H9 (cell line): ENCODE data around the gene MTRF1. TPM values are rescaled to one million over a fixed set of nuclear protein-coding genes. Genes with fewer than 3 reads are reported as not detected.

ENCODE experiments used
- DNase-seq: peaks from one replicate; pipeline ENCODE4 v3.0.0-alpha.2; 2017
- H2AFZ ChIP-seq: one replicate; pipeline ENCODE4 v1.6.1; 2013; ENCODE audit warnings: mild to moderate bottlenecking, low read length, control low read depth, moderate library complexity
- H2AK5ac ChIP-seq: 2 replicates; pipeline ENCODE4 v1.6.1; 2013; ENCODE audit warnings: low read length, control low read depth, mixed read lengths; ENCODE audit not compliant: insufficient read length
- H2BK120ac ChIP-seq: one replicate; pipeline ENCODE4 v1.6.1; 2013; ENCODE audit warnings: low read depth, mild to moderate bottlenecking, low read length, control low read depth, inconsistent platforms; ENCODE audit not compliant: poor library complexity, severe bottlenecking
- H2BK12ac ChIP-seq: 2 replicates; pipeline ENCODE4 v1.6.1; 2013; ENCODE audit warnings: low read length, control low read depth, mixed read lengths, low read depth; ENCODE audit not compliant: insufficient read length
- H2BK15ac ChIP-seq: 2 replicates; pipeline ENCODE4 v1.6.1; 2013; ENCODE audit warnings: low read depth, low read length, control low read depth
- H2BK20ac ChIP-seq: one replicate; pipeline ENCODE4 v1.6.1; 2013; ENCODE audit warnings: low read depth, mild to moderate bottlenecking, low read length, control low read depth, inconsistent platforms; ENCODE audit not compliant: poor library complexity, severe bottlenecking
- H2BK5ac ChIP-seq: 2 replicates; pipeline ENCODE4 v1.6.1; 2013; ENCODE audit warnings: low read length, control low read depth, mixed read lengths; ENCODE audit not compliant: insufficient read length
- H3K14ac ChIP-seq: 2 replicates; pipeline ENCODE4 v1.6.1; 2013; ENCODE audit warnings: low read length, control low read depth; ENCODE audit not compliant: insufficient read depth
- H3K18ac ChIP-seq: 2 replicates; pipeline ENCODE4 v1.6.1; 2013; ENCODE audit warnings: low read depth, mild to moderate bottlenecking, mixed read lengths, low read length, control low read depth; ENCODE audit not compliant: insufficient read length
- H3K23ac ChIP-seq: 2 replicates; pipeline ENCODE4 v1.6.1; 2013; ENCODE audit warnings: low read length, control low read depth, mixed read lengths, low read depth; ENCODE audit not compliant: insufficient read length
- H3K23me2 ChIP-seq: 2 replicates; pipeline ENCODE4 v1.6.1; 2013; ENCODE audit warnings: low read depth, mild to moderate bottlenecking, mixed read lengths, low read length, control low read depth; ENCODE audit not compliant: insufficient read length, poor library complexity, severe bottlenecking
- H3K27ac ChIP-seq: 2 replicates; pipeline ENCODE4 v1.5.1; 2013; ENCODE audit warnings: low read length, control low read depth, mixed read lengths, low read depth; ENCODE audit not compliant: insufficient read length
- H3K27me3 ChIP-seq: 2 replicates; pipeline ENCODE4 v1.6.1; 2013; ENCODE audit warnings: low read length, control low read depth, inconsistent platforms; ENCODE audit not compliant: insufficient read depth
- H3K4ac ChIP-seq: 2 replicates; pipeline ENCODE4 v1.6.1; 2013; ENCODE audit warnings: low read depth, mild to moderate bottlenecking, control low read depth, inconsistent platforms, low read length, moderate library complexity
- H3K4me1 ChIP-seq: 2 replicates; pipeline ENCODE4 v1.6.1; 2013; ENCODE audit warnings: low read length, control low read depth, inconsistent platforms; ENCODE audit not compliant: insufficient read depth
- H3K4me2 ChIP-seq: 2 replicates; pipeline ENCODE4 v1.6.1; 2013; ENCODE audit warnings: low read length, control low read depth, mixed read lengths; ENCODE audit not compliant: insufficient read length, insufficient read depth
- H3K56ac ChIP-seq: 2 replicates; pipeline ENCODE4 v1.6.1; 2013; ENCODE audit warnings: low read depth, mild to moderate bottlenecking, mixed read lengths, low read length, control low read depth; ENCODE audit not compliant: insufficient read length
- H3K79me1 ChIP-seq: 2 replicates; pipeline ENCODE4 v1.6.1; 2013; ENCODE audit warnings: low read depth, mild to moderate bottlenecking, moderate library complexity, low read length, control low read depth, inconsistent platforms; ENCODE audit not compliant: insufficient read depth, poor library complexity, severe bottlenecking
- H3K79me2 ChIP-seq: 2 replicates; pipeline ENCODE4 v1.6.1; 2013; ENCODE audit warnings: low read length, control low read depth, inconsistent platforms; ENCODE audit not compliant: insufficient read depth
- H3K9ac ChIP-seq: 2 replicates; pipeline ENCODE4 v1.6.1; 2013; ENCODE audit warnings: low read length, control low read depth, mixed read lengths; ENCODE audit not compliant: insufficient read length; ENCODE audit errors: extremely low read depth
- H3K9me3 ChIP-seq: one replicate; pipeline ENCODE4 v1.6.1; 2013; ENCODE audit warnings: low read depth, low read length, inconsistent platforms; ENCODE audit not compliant: control insufficient read depth
- H3T11ph ChIP-seq: one replicate; pipeline ENCODE4 v1.6.1; 2013; ENCODE audit warnings: mild to moderate bottlenecking, low read length, control low read depth, inconsistent platforms
- H4K20me1 ChIP-seq: one replicate; pipeline ENCODE4 v1.6.1; 2013; ENCODE audit not compliant: control insufficient read depth, insufficient read length, insufficient read depth
- H4K5ac ChIP-seq: 2 replicates; pipeline ENCODE4 v1.6.1; 2013; ENCODE audit warnings: low read depth, mild to moderate bottlenecking, mixed read lengths, low read length, control low read depth; ENCODE audit not compliant: insufficient read length
- H4K8ac ChIP-seq: replicated peaks from 2 replicates; pipeline ENCODE4 v1.6.1; 2013; ENCODE audit warnings: low read length, control low read depth, mixed read lengths, low read depth; ENCODE audit not compliant: insufficient read length
- H4K91ac ChIP-seq: 2 replicates; pipeline ENCODE4 v1.6.1; 2013; ENCODE audit warnings: low read depth, mild to moderate bottlenecking, moderate library complexity, mixed read lengths, low read length, control low read depth; ENCODE audit not compliant: insufficient read length
- H3K27ac Mint-ChIP-seq, 3 experiments: 2 replicates in 2 of 3; 3 replicates in 1 of 3; pipeline ENCODE4 v1.8.0; 2020 to 2021; ENCODE audit warnings: mixed read lengths in 3 of 3, mild to moderate bottlenecking in 1 of 3, moderate library complexity in 1 of 3
- H3K27me3 Mint-ChIP-seq: 2 replicates; pipeline ENCODE4 v1.8.0; 2021; ENCODE audit warnings: low read depth, mild to moderate bottlenecking, moderate library complexity, mixed read lengths
- H3K36me3 Mint-ChIP-seq, 3 experiments: 2 replicates in 2 of 3; 3 replicates in 1 of 3; pipeline ENCODE4 v1.8.0; 2020 to 2021; ENCODE audit warnings: low read depth in 3 of 3, mixed read lengths in 3 of 3; ENCODE audit not compliant: insufficient read depth in 1 of 3
- H3K4me1 Mint-ChIP-seq, 2 experiments: 2 replicates each; pipeline ENCODE4 v1.8.0; 2020; ENCODE audit warnings: mixed read lengths in 2 of 2
- H3K4me3 Mint-ChIP-seq, 2 experiments: 2 replicates in 1 of 2; 3 replicates in 1 of 2; pipeline ENCODE4 v1.8.0; 2020 to 2021; ENCODE audit warnings: mild to moderate bottlenecking in 2 of 2, mixed read lengths in 2 of 2, moderate library complexity in 1 of 2
- H3K9me3 Mint-ChIP-seq, 2 experiments: 2 replicates in 1 of 2; 3 replicates in 1 of 2; pipeline ENCODE4 v1.8.0; 2020; ENCODE audit warnings: mild to moderate bottlenecking in 2 of 2, mixed read lengths in 2 of 2, moderate library complexity in 1 of 2
- CTCF ChIP-seq: fragments of 200-600 bp; sonication (generic); conservative IDR thresholded peaks from 3 replicates; pipeline ENCODE4 v1.8.0; 2021; ENCODE audit warnings: antibody characterized with exemption, mild to moderate bottlenecking
- WGBS: extraction: QIAGEN DNeasy Blood & Tissue Kit; methylation state at CpG from one replicate; pipeline ENCODE4 v1.1.7; 2013; ENCODE audit warnings: missing lambda C conversion rate, low lambda C conversion rate, mixed read lengths; ENCODE audit not compliant: insufficient read length; ENCODE audit errors: extremely low coverage; 5-methylcytosine and 5-hydroxymethylcytosine counted together
- total RNA-seq: library from RNA; stranded (reverse); gene quantifications from 2 replicates; pipeline ENCODE4 v1.2.1, GENCODE V29; 2021

The MTRF1 gene
- total RNA-seq, 1 experiment from 2014 or later = 16.2 TPM

GRCh38 chr13:41306271-41307145 is 43.1 kb upstream of the MTRF1 start:
- Mint-ChIP-seq H3K36me3 (no peaks in the 10 kb centered on the region), H3K27me3 (no peaks in the 10 kb centered on the region), H3K9me3 (no peaks in the 10 kb centered on the region), H3K4me3 (no peak overlapping the region), H3K27ac (no peak overlapping the region), H3K4me1 (peaks cover 8 to 13% of the 10 kb centered on the region in 2 experiments; a peak in 3 of 4 replicates)
- H3K56ac ChIP-seq = no peak overlapping the region
- no peak overlapping the region for H2BK120ac ChIP-seq
- TF ChIP-seq CTCF = no peak
- H3K79me2 ChIP-seq = no peaks in the 10 kb centered on the region
- H3K79me1 ChIP-seq = no peaks in the 10 kb centered on the region
- H2BK15ac ChIP-seq = no peak overlapping the region
- H3K9ac ChIP-seq = no peak overlapping the region
- no peaks in the 10 kb centered on the region for H3K9me3 ChIP-seq
- no peak overlapping the region for H2AFZ ChIP-seq
- no CpG with 5 or more reads among the region's 15 CpGs for WGBS
- no peak for DNase-seq
- H3K23me2 ChIP-seq = no peaks in the 10 kb centered on the region
- no peak overlapping the region for H3K23ac ChIP-seq
- no peak overlapping the region for H3K4ac ChIP-seq
- H3K4me2 ChIP-seq = no peak overlapping the region
- H3T11ph ChIP-seq = no peak overlapping the region
- H3K14ac ChIP-seq = no peak overlapping the region
- H3K18ac ChIP-seq = no peak overlapping the region
- H2AK5ac ChIP-seq = no peak overlapping the region
- H2BK12ac ChIP-seq = no peak overlapping the region
- H3K27me3 ChIP-seq = no peaks in the 10 kb centered on the region
- no peak overlapping the region for H4K91ac ChIP-seq
- no peak overlapping the region for H4K8ac ChIP-seq
- no peaks in the 10 kb centered on the region for H3K4me1 ChIP-seq
- no peak overlapping the region for H3K27ac ChIP-seq
- no peaks in the 10 kb centered on the region for H4K20me1 ChIP-seq
- H2BK5ac ChIP-seq = no peak overlapping the region
- no peak overlapping the region for H4K5ac ChIP-seq
- H2BK20ac ChIP-seq = no peak overlapping the region
